H1 (cell line): ENCODE results near the gene NR1D2. TPM values are rescaled to one million over a fixed set of nuclear protein-coding genes. Genes with fewer than 3 reads are reported as not detected.

Experiments used
- CTCF ChIA-PET: fragments of 300-600 bp; sonication (Branson Sonifier 250); formaldehyde crosslinking; loops from one replicate; lab custom pipeline; 2021; ENCODE audit not compliant: partially characterized antibody; lab: Charles Lee
- POLR2A ChIA-PET: fragments of 300-600 bp; sonication (Branson Sonifier 250); formaldehyde crosslinking; loops from one replicate; lab custom pipeline; 2021; ENCODE audit warnings: inconsistent platforms; ENCODE audit not compliant: partially characterized antibody; lab: Charles Lee
- DNase-seq, 2 experiments: peaks; one replicate each; pipeline versions ENCODE4 v3.0.0 to v3.0.0-alpha.2; 2010 to 2022; ENCODE audit warnings: low spot score in 2 of 2, low read depth in 1 of 2, mixed read lengths in 1 of 2
- FAIRE-seq: peaks from 2 replicates; lab custom pipeline; 2011; peaks lifted over from hg19 to GRCh38; lab: Jason Lieb, UNC
- H2AFZ ChIP-seq: 2 replicates; pipeline ENCODE4 v1.8.1; 2012; ENCODE audit warnings: low read length, inconsistent platforms
- H2AK5ac ChIP-seq: 2 replicates; pipeline ENCODE4 v1.6.1; 2013; ENCODE audit warnings: low read depth, low read length
- H2BK120ac ChIP-seq: replicated peaks from 2 replicates; pipeline ENCODE3; 2013; ENCODE audit warnings: low read depth, low read length, inconsistent platforms
- H2BK12ac ChIP-seq: 2 replicates; pipeline ENCODE4 v1.6.1; 2013; ENCODE audit warnings: low read depth, low read length
- H2BK15ac ChIP-seq: 2 replicates; pipeline ENCODE4 v1.6.1; 2013; ENCODE audit warnings: low read length
- H2BK20ac ChIP-seq: 2 replicates; pipeline ENCODE4 v1.6.1; 2013; ENCODE audit warnings: low read length
- H2BK5ac ChIP-seq: 2 replicates; pipeline ENCODE4 v1.6.1; 2013; ENCODE audit warnings: low read depth, low read length
- H3K14ac ChIP-seq: 2 replicates; pipeline ENCODE4 v1.6.1; 2013; ENCODE audit warnings: inconsistent platforms; ENCODE audit not compliant: insufficient read length
- H3K18ac ChIP-seq: 2 replicates; pipeline ENCODE4 v1.6.1; 2013; ENCODE audit warnings: low read length; ENCODE audit errors: extremely low read depth
- H3K23ac ChIP-seq: 2 replicates; pipeline ENCODE4 v1.6.1; 2013; ENCODE audit warnings: inconsistent platforms; ENCODE audit not compliant: insufficient read length
- H3K23me2 ChIP-seq: 2 replicates; pipeline ENCODE4 v1.6.1; 2013; ENCODE audit warnings: low read depth, low read length
- H3K27ac ChIP-seq: 2 replicates; pipeline ENCODE4 v1.6.1; 2011; ENCODE audit warnings: low read depth, low read length, inconsistent platforms
- H3K27me3 ChIP-seq, 4 experiments: replicated peaks in 1 of 4; 1 replicate in 1 of 4; 2 replicates in 3 of 4; pipeline versions ENCODE4 v1.6.1 to v1.8.1; 2011 to 2013; ENCODE audit warnings: low read length in 3 of 4, mild to moderate bottlenecking in 3 of 4, inconsistent platforms in 2 of 4, mixed read lengths in 2 of 4, moderate library complexity in 1 of 4; ENCODE audit not compliant: control insufficient read depth in 3 of 4, insufficient read depth in 3 of 4; ENCODE audit errors: extremely low read depth in 1 of 4
- H3K36me3 ChIP-seq, 4 experiments: 2 replicates each; pipeline versions ENCODE4 v1.6.1 to v1.8.1; 2011 to 2013; ENCODE audit warnings: mild to moderate bottlenecking in 4 of 4, low read length in 3 of 4, moderate library complexity in 2 of 4, control low read depth in 1 of 4, inconsistent platforms in 1 of 4; ENCODE audit not compliant: insufficient read depth in 4 of 4, control insufficient read depth in 2 of 4
- H3K4ac ChIP-seq: replicated peaks from 2 replicates; pipeline ENCODE3; 2013; ENCODE audit warnings: low read length, low read depth, mixed read lengths, inconsistent platforms; ENCODE audit not compliant: insufficient read length
- H3K4me1 ChIP-seq, 4 experiments: replicated peaks in 1 of 4; 1 replicate in 1 of 4; 2 replicates in 3 of 4; pipeline versions ENCODE4 v1.6.1 to v1.8.1; 2011 to 2013; ENCODE audit warnings: low read length in 3 of 4, inconsistent platforms in 2 of 4, mixed read lengths in 1 of 4; ENCODE audit not compliant: insufficient read depth in 4 of 4, control insufficient read depth in 3 of 4
- H3K4me2 ChIP-seq, 2 experiments: 2 replicates each; pipeline versions ENCODE4 v1.6.1 to v1.8.1; 2011 to 2013; ENCODE audit warnings: low read depth in 2 of 2, low read length in 2 of 2, control low read depth in 1 of 2, inconsistent platforms in 1 of 2, mild to moderate bottlenecking in 1 of 2; ENCODE audit not compliant: insufficient read depth in 1 of 2
- H3K4me3 ChIP-seq, 4 experiments: fragments of 200-600, 300-600 bp in 1 of 4; sonication (generic), shearing (Covaris generic), sonication (Bioruptor Twin) in 1 of 4; 2 replicates each; pipeline versions ENCODE4 v1.5.1 to v1.8.1; 2011 to 2016; ENCODE audit warnings: low read length in 4 of 4, low read depth in 3 of 4, control low read depth in 2 of 4, inconsistent platforms in 2 of 4, mild to moderate bottlenecking in 2 of 4, mixed read lengths in 1 of 4, moderate library complexity in 1 of 4; ENCODE audit not compliant: insufficient read depth in 2 of 4; ENCODE audit errors: extremely low read depth in 1 of 4
- H3K56ac ChIP-seq: replicated peaks from 2 replicates; pipeline ENCODE3; 2013; ENCODE audit warnings: low read depth, mild to moderate bottlenecking, mixed read lengths, low read length, inconsistent platforms; ENCODE audit not compliant: insufficient read length
- H3K79me1 ChIP-seq: 2 replicates; pipeline ENCODE4 v1.6.1; 2013; ENCODE audit warnings: low read depth, low read length, control low read depth
- H3K79me2 ChIP-seq, 2 experiments: 2 replicates each; pipeline versions ENCODE4 v1.6.1 to v1.8.1; 2012 to 2013; ENCODE audit warnings: low read length in 2 of 2, mild to moderate bottlenecking in 2 of 2, inconsistent platforms in 1 of 2; ENCODE audit not compliant: insufficient read depth in 2 of 2, control insufficient read depth in 1 of 2
- H3K9ac ChIP-seq, 4 experiments: replicated peaks in 1 of 4; 1 replicate in 1 of 4; 2 replicates in 3 of 4; pipeline versions ENCODE4 v1.6.1 to v1.8.1; 2011 to 2013; ENCODE audit warnings: low read depth in 3 of 4, low read length in 3 of 4, control low read depth in 2 of 4, mild to moderate bottlenecking in 2 of 4, moderate library complexity in 2 of 4, inconsistent platforms in 1 of 4; ENCODE audit errors: extremely low read depth in 1 of 4
- H3K9me3 ChIP-seq, 2 experiments: 2 replicates each; pipeline versions ENCODE4 v1.6.1 to v1.8.1; 2012 to 2013; ENCODE audit warnings: mild to moderate bottlenecking in 2 of 2, moderate library complexity in 2 of 2, control low read depth in 1 of 2, inconsistent platforms in 1 of 2, low read depth in 1 of 2, low read length in 1 of 2, mixed read lengths in 1 of 2; ENCODE audit not compliant: insufficient read depth in 2 of 2
- H4K20me1 ChIP-seq, 2 experiments: replicated peaks in 1 of 2; 2 replicates each; pipeline versions ENCODE3 to v1.8.1; 2011 to 2013; ENCODE audit warnings: inconsistent platforms in 2 of 2, low read length in 2 of 2, mild to moderate bottlenecking in 1 of 2; ENCODE audit not compliant: insufficient read depth in 2 of 2, control insufficient read depth in 1 of 2
- H4K5ac ChIP-seq: 2 replicates; pipeline ENCODE4 v1.6.1; 2013; ENCODE audit warnings: low read length, low read depth, mixed read lengths, inconsistent platforms; ENCODE audit not compliant: insufficient read length
- H4K8ac ChIP-seq: 2 replicates; pipeline ENCODE4 v1.8.0; 2013; ENCODE audit warnings: mild to moderate bottlenecking, moderate library complexity, low read length, inconsistent platforms; ENCODE audit not compliant: insufficient read depth; ENCODE audit errors: extremely low read depth
- H4K91ac ChIP-seq: replicated peaks from 2 replicates; pipeline ENCODE3; 2013; ENCODE audit warnings: low read length, mixed read lengths, inconsistent platforms; ENCODE audit not compliant: insufficient read length
- CBX8 ChIP-seq: fragments of 300-800, 300-1000 bp; sonication (generic); IDR thresholded peaks from 2 replicates; pipeline ENCODE4 v1.7.1; 2016; ENCODE audit warnings: low read depth, low read length, borderline replicate concordance
- EGR1 ChIP-seq: IDR thresholded peaks from 2 replicates; pipeline ENCODE4 v1.6.1; 2011; ENCODE audit warnings: low read depth, low read length, borderline replicate concordance
- EP300 ChIP-seq, 2 experiments: IDR thresholded peaks; 1 replicate in 1 of 2; 2 replicates in 1 of 2; pipeline ENCODE4 v1.6.1; 2011 to 2012; ENCODE audit warnings: low read depth in 2 of 2, low read length in 2 of 2, mild to moderate bottlenecking in 2 of 2, borderline replicate concordance in 1 of 2, inconsistent platforms in 1 of 2, moderate library complexity in 1 of 2
- EZH2 ChIP-seq: fragments of 200-600 bp; sonication (generic); IDR thresholded peaks from 2 replicates; pipeline ENCODE4 v1.7.1; 2012; ENCODE audit warnings: low read depth, mild to moderate bottlenecking, moderate library complexity, low read length, inconsistent platforms; ENCODE audit not compliant: severe bottlenecking
- JUN ChIP-seq: IDR thresholded peaks from 2 replicates; pipeline ENCODE4 v1.6.1; 2011; ENCODE audit warnings: low read depth, mild to moderate bottlenecking, improper control_type of control experiment, low read length
- WGBS, 2 experiments: shearing (Covaris generic) in 1 of 2; methylation state at CpG; one replicate each; pipeline versions ENCODE4 v1.1.6 to v1.1.7; 2013 to 2015; ENCODE audit warnings: low lambda C conversion rate in 2 of 2, mixed read lengths in 2 of 2, inconsistent platforms in 1 of 2, low coverage in 1 of 2, missing lambda C conversion rate in 1 of 2; ENCODE audit not compliant: insufficient replicate concordance in 2 of 2, insufficient coverage in 1 of 2, insufficient read length in 1 of 2; ENCODE audit errors: extremely low coverage in 1 of 2, missing lambda C conversion rate in 1 of 2; 5-methylcytosine and 5-hydroxymethylcytosine counted together
- polyA plus RNA-seq, 7 experiments: library from polyadenylated mRNA; depleted of rRNA in 3 of 7; stranded (reverse) in 5 of 7; unstranded in 2 of 7; fragments of >200 nt in 5 of 7; fragments of 200-250 nt in 2 of 7; gene quantifications; 1 replicate in 5 of 7; 2 replicates in 1 of 7; 4 replicates in 1 of 7; pipeline versions ENCODE4 v1.2.1 to v1.2.3, GENCODE V29; 2011 to 2013; ENCODE audit warnings: missing spikeins in 2 of 7, mixed read lengths in 2 of 7
- total RNA-seq: library from RNA; stranded (reverse); fragmentation: NEBNext Ultra II Directional; extraction: Animal tissue kit (Norgen Biotek cat#: 25700); gene quantifications from 2 replicates; pipeline ENCODE4 v1.2.1, GENCODE V29; 2021
- TF ChIP-seq, protein P1 (sequence below): IDR thresholded peaks from 2 replicates; pipeline ENCODE4 v1.6.1; 2012; ENCODE audit warnings: low read length, inconsistent platforms
- TF ChIP-seq, protein P2 (sequence below): IDR thresholded peaks from 2 replicates; pipeline ENCODE4 v1.6.1; 2011; ENCODE audit warnings: low read length, improper control_type of control experiment

NR1D2 gene
- total and polyA plus RNA-seq, 2 of the 8 experiments (the other 6 are each of a cell fraction or from before 2014, with no cell fraction given) = 5.9 to 21.7 TPM

DNA sequence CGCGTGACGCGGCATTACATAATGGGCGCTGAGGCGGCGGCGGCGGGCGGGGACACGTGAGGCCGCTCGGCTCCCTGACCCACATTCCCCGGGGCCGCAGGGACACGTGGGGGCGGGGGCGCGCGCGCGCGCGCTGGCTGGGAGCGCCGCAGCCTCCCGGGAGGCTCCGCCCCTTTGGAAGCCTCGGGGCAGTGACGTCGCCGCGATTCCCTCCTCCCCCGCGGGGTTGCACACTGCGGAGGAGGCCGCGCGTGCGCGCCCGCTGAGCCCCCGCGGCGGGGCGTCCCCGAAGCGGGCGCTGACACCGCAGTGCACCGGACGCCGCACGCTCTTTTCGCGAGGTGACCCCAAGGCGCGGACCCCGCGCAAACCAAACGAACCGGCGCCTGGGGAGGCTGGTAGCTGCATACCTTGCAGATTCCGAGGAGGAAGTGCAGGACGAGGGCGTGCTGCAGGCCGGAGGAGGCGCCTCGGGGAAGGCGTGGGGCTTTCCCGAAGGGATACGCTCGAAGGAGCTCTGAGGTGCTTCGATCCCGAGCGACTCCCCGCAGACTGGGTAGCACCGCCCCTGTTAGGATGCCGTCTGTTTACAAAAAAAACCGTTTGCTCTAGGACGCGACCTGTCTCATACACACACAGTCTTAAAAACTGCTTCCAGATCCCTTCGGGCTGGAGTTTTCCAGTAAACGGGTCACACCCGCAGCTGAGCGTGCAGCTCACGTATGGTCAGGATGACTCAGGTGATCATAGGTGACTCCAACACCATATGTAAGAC is 1.0 kb downstream of the NR1D2 start:
- Histone ChIP-seq H2BK15ac (no peak overlapping the region), H2BK20ac (no peak overlapping the region), H3K23ac (no peak overlapping the region), H3K56ac (peak overlapping the region; percentile 34), H3K79me2 (peaks cover 4 to 44% of the 10 kb centered on the region in 2 experiments; a peak in 3 of 4 replicates), H3K14ac (no peak overlapping the region), H3K4me3 (peak overlapping the region; percentile 91 to 94 (median 92)), H3K4me2 (peak overlapping the region; percentile 89 to 97), H3K79me1 (no peaks in the 10 kb centered on the region), H4K5ac (peak overlapping the region; percentile 98), H3K23me2 (peaks cover 5% of the 10 kb centered on the region), H4K91ac (peak overlapping the region; percentile 75), H3K4me1 (peaks cover 8 to 17% (median 12%) of the 10 kb centered on the region in 4 experiments; a peak in 6 of 7 replicates), H4K20me1 (peaks cover 0 to 3% of the 10 kb centered on the region in 2 experiments), H3K18ac (peak overlapping the region; percentile 81; the same call in 1 of the 2 replicates), H2BK120ac (peak overlapping the region; percentile 86), H2BK5ac (peak overlapping the region; percentile 72), H2BK12ac (peak overlapping the region; percentile 41; the same call in 1 of the 2 replicates), H2AK5ac (no peak overlapping the region; the same call in 1 of the 2 replicates), H3K36me3 (no peaks in the 10 kb centered on the region), H3K4ac (no peak overlapping the region), H4K8ac (peak overlapping the region; percentile 99), H3K27ac (peak overlapping the region; percentile 97), H2AFZ (no peak overlapping the region), H3K9me3 (no peaks in the 10 kb centered on the region), H3K27me3 (no peaks in the 10 kb centered on the region; a peak in 1 of 7 replicates), H3K9ac (peak overlapping the region; percentile 93 to 100 (median 94))
- WGBS, 2 experiments = 1% methylated on average over 53 of the region's 87 CpGs; no CpG with 5 or more reads in 1 of the 2 experiments
- POLR2A ChIA-PET = interaction anchor here (0.6 to 6.6 kb wide), 20 partner anchors 8 to 863 kb away, joined by 3 to 137 read pairs (median 5); partner anchors contain the start of genes NKIRAS1 and RPL15
- CTCF ChIA-PET = interaction anchor here (0.6 to 2.8 kb wide), 5 partner anchors 12 to 965 kb away, joined by 3 to 8 read pairs (median 3); no protein-coding TSS in a partner anchor
- DNase-seq (peak; percentile 82 to 99), FAIRE-seq (peak; percentile 28)
- TF ChIP-seq, protein P1, sequence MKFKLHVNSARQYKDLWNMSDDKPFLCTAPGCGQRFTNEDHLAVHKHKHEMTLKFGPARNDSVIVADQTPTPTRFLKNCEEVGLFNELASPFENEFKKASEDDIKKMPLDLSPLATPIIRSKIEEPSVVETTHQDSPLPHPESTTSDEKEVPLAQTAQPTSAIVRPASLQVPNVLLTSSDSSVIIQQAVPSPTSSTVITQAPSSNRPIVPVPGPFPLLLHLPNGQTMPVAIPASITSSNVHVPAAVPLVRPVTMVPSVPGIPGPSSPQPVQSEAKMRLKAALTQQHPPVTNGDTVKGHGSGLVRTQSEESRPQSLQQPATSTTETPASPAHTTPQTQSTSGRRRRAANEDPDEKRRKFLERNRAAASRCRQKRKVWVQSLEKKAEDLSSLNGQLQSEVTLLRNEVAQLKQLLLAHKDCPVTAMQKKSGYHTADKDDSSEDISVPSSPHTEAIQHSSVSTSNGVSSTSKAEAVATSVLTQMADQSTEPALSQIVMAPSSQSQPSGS = peak; percentile 94
- TF ChIP-seq EZH2 = no peak
- TF ChIP-seq EGR1 = peak; percentile 67
- TF ChIP-seq EP300 (IDR thresholded peaks at IDR 0.05; ENCODE audit: borderline replicate concordance in 1 of 2, low read depth in 2 of 2, low read length in 2 of 2) = peak in 1 of 2 experiments; percentile 73; a peak in 1 of 3 replicates
- no peak for TF ChIP-seq JUN
- TF ChIP-seq CBX8 = no peak
- TF ChIP-seq, protein P2, sequence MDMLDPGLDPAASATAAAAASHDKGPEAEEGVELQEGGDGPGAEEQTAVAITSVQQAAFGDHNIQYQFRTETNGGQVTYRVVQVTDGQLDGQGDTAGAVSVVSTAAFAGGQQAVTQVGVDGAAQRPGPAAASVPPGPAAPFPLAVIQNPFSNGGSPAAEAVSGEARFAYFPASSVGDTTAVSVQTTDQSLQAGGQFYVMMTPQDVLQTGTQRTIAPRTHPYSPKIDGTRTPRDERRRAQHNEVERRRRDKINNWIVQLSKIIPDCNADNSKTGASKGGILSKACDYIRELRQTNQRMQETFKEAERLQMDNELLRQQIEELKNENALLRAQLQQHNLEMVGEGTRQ = peak; percentile 87
